CD14-positive monocyte (primary cell): ENCODE measurements around the gene PPBP. TPM values are rescaled to one million over a fixed set of nuclear protein-coding genes. Genes with fewer than 3 reads are reported as not detected.
A peak's percentile ranks its signal among the peaks of the same experiment; 100 is the strongest.

Experiments used
- DNase-seq, 3 donors: peaks; one replicate each; pipeline ENCODE4 v3.0.0-alpha.2; 2011 to 2022
- H2AFZ ChIP-seq: 2 replicates; pipeline ENCODE4 v1.6.0; 2012; ENCODE audit warnings: mild to moderate bottlenecking, low read depth, low read length, inconsistent platforms; ENCODE audit not compliant: insufficient read depth, poor library complexity, severe bottlenecking
- H3K27ac ChIP-seq, 2 donors: 1 replicate in 1 of 2; 2 replicates in 1 of 2; pipeline ENCODE4 v1.5.1; 2012 to 2013; ENCODE audit warnings: low read length in 2 of 2, control low read depth in 1 of 2, inconsistent platforms in 1 of 2, low read depth in 1 of 2, mild to moderate bottlenecking in 1 of 2
- H3K27me3 ChIP-seq, 2 donors: one replicate each; pipeline versions ENCODE4 v1.6.0 to v1.6.1; 2011 to 2013; ENCODE audit warnings: low read length in 2 of 2; ENCODE audit not compliant: control insufficient read depth in 2 of 2, insufficient read depth in 2 of 2
- H3K36me3 ChIP-seq, 2 donors: replicated peaks in 1 of 2; 1 replicate in 1 of 2; 2 replicates in 1 of 2; pipeline versions ENCODE4 v1.5.1 to v1.6.1; 2012 to 2013; ENCODE audit warnings: low read length in 2 of 2, control low read depth in 1 of 2, inconsistent platforms in 1 of 2, mild to moderate bottlenecking in 1 of 2; ENCODE audit not compliant: insufficient read depth in 2 of 2, control insufficient read depth in 1 of 2
- H3K4me1 ChIP-seq, 2 donors: 1 replicate in 1 of 2; 2 replicates in 1 of 2; pipeline versions ENCODE4 v1.5.1 to v1.6.1; 2012 to 2013; ENCODE audit warnings: low read length in 2 of 2, control low read depth in 1 of 2, inconsistent platforms in 1 of 2, mild to moderate bottlenecking in 1 of 2, moderate library complexity in 1 of 2; ENCODE audit not compliant: insufficient read depth in 2 of 2, control insufficient read depth in 1 of 2
- H3K4me2 ChIP-seq: replicated peaks from 2 replicates; pipeline ENCODE3; 2012; ENCODE audit warnings: low read length, moderate library complexity, mild to moderate bottlenecking; ENCODE audit not compliant: poor library complexity, severe bottlenecking; ENCODE audit errors: extremely low read depth
- H3K4me3 ChIP-seq, 3 experiments: fragments of 200-600 bp in 1 of 3; sonication (generic) in 1 of 3; replicated peaks in 1 of 3; 1 replicate in 2 of 3; 2 replicates in 1 of 3; pipeline ENCODE4 v1.5.1; 2011 to 2013; ENCODE audit warnings: low read length in 3 of 3, mild to moderate bottlenecking in 3 of 3, control low read depth in 2 of 3, low read depth in 2 of 3, inconsistent platforms in 1 of 3, moderate library complexity in 1 of 3
- H3K79me2 ChIP-seq: 2 replicates; pipeline ENCODE4 v1.6.0; 2012; ENCODE audit warnings: mild to moderate bottlenecking, control low read depth, inconsistent platforms, low read length, moderate library complexity; ENCODE audit not compliant: insufficient read depth
- H3K9ac ChIP-seq: 2 replicates; pipeline ENCODE4 v1.6.0; 2017; ENCODE audit warnings: low read length, mild to moderate bottlenecking; ENCODE audit not compliant: insufficient read depth, poor library complexity, severe bottlenecking
- H3K9me3 ChIP-seq, 2 donors: replicated peaks in 1 of 2; 1 replicate in 1 of 2; 2 replicates in 1 of 2; pipeline versions ENCODE4 v1.5.1 to v1.6.1; 2012 to 2013; ENCODE audit warnings: low read length in 2 of 2, control low read depth in 1 of 2; ENCODE audit not compliant: control insufficient read depth in 1 of 2, insufficient read depth in 1 of 2
- H4K20me1 ChIP-seq: 2 replicates; pipeline ENCODE4 v1.6.0; 2012; ENCODE audit warnings: mild to moderate bottlenecking, low read length, control low read depth, moderate library complexity; ENCODE audit not compliant: insufficient read depth
- H3K27ac Mint-ChIP-seq, 7 donors: one replicate each; pipeline ENCODE4 v1.8.0; 2020; ENCODE audit warnings: mild to moderate bottlenecking in 7 of 7, mixed read lengths in 7 of 7, moderate library complexity in 6 of 7, inconsistent platforms in 2 of 7
- H3K27me3 Mint-ChIP-seq, 3 donors: one replicate each; pipeline ENCODE4 v1.8.0; 2021 to 2022; ENCODE audit warnings: low read depth in 3 of 3, mild to moderate bottlenecking in 3 of 3, mixed read lengths in 3 of 3, moderate library complexity in 3 of 3, inconsistent platforms in 1 of 3
- H3K36me3 Mint-ChIP-seq, 2 donors: one replicate each; pipeline ENCODE4 v1.8.0; 2020; ENCODE audit warnings: mixed read lengths in 2 of 2, inconsistent platforms in 1 of 2, mild to moderate bottlenecking in 1 of 2
- H3K4me1 Mint-ChIP-seq: one replicate; pipeline ENCODE4 v1.8.0; 2020; ENCODE audit warnings: mild to moderate bottlenecking, mixed read lengths
- H3K4me3 Mint-ChIP-seq, 2 donors: one replicate each; pipeline ENCODE4 v1.8.0; 2020; ENCODE audit warnings: mild to moderate bottlenecking in 2 of 2, mixed read lengths in 2 of 2, moderate library complexity in 1 of 2
- H3K9me3 Mint-ChIP-seq, 7 donors: one replicate each; pipeline ENCODE4 v1.8.0; 2020 to 2022; ENCODE audit warnings: mixed read lengths in 7 of 7, mild to moderate bottlenecking in 6 of 7, moderate library complexity in 6 of 7, inconsistent platforms in 2 of 7
- CTCF ChIP-seq: fragments of 200-600 bp; IDR thresholded peaks from one replicate; pipeline ENCODE4 v1.8.0; 2022; ENCODE audit warnings: antibody characterized with exemption, mild to moderate bottlenecking
- WGBS: methylation state at CpG from one replicate; pipeline ENCODE4 v1.1.5; 2013; ENCODE audit warnings: missing lambda C conversion rate; ENCODE audit not compliant: insufficient coverage; 5-methylcytosine and 5-hydroxymethylcytosine counted together
- intact Hi-C, 2 donors: fragments of 100-400 bp; cut with micrococcal nuclease; formaldehyde crosslinking; loops; one replicate each; pipeline versions ENCODE4 v1.15.0 to v1.15.1; 2023
- polyA plus RNA-seq, 3 donors: library from polyadenylated mRNA; depleted of rRNA in 1 of 3; unstranded in 2 of 3; stranded (reverse) in 1 of 3; fragments of 300-500 nt in 2 of 3; fragments of >200 nt in 1 of 3; fragmentation: Illumina TruSeq in 2 of 3; gene quantifications; 1 replicate in 2 of 3; 2 replicates in 1 of 3; pipeline ENCODE4 v1.2.3, GENCODE V29; 2012 to 2021

PPBP gene
- polyA plus RNA-seq, 3 donors, result 0.65 to 63.1 (median 16.3) TPM

- no peak overlapping the region for H3K27ac ChIP-seq
- peaks cover 0 to 3% of the 10 kb centered on the region in 2 donors for H3K9me3 ChIP-seq
- H3K4me1 ChIP-seq, result peaks cover 6 to 10% of the 10 kb centered on the region in 2 donors
- H3K4me3 Mint-ChIP-seq, result peak overlapping the region in 1 of 2 donors; percentile 84
- DNase-seq, result no peak
- H2AFZ ChIP-seq, result no peak overlapping the region
- H3K36me3 Mint-ChIP-seq, result peaks cover 0 to 5% of the 10 kb centered on the region in 2 donors
- H3K4me2 ChIP-seq, result no peak overlapping the region
- H3K9ac ChIP-seq, result no peak overlapping the region
- H3K27me3 Mint-ChIP-seq, result peaks cover 33 to 48% (median 42%) of the 10 kb centered on the region in 3 donors
- H3K36me3 ChIP-seq, result no peaks in the 10 kb centered on the region
- no peaks in the 10 kb centered on the region for H3K79me2 ChIP-seq
- intact Hi-C loops, result no loop called here
- peaks cover 0 to 9% (median 5%) of the 10 kb centered on the region in 7 donors for H3K9me3 Mint-ChIP-seq
- H3K4me3 ChIP-seq, result no peak overlapping the region
- TF ChIP-seq CTCF, result no peak
- peaks cover 38 to 41% of the 10 kb centered on the region in 2 donors for H3K27me3 ChIP-seq
- 90% methylated on average over 2 of the region's 4 CpGs for WGBS
- H3K4me1 Mint-ChIP-seq, result peaks cover 5% of the 10 kb centered on the region
- H3K27ac Mint-ChIP-seq, result no peak overlapping the region
- H4K20me1 ChIP-seq, result no peaks in the 10 kb centered on the region
These were observed 42.9 kb downstream of the PPBP start for GRCh38 chr4:73945140-73945539.

- Histone ChIP-seq H4K20me1 (no peaks in the 10 kb centered on the region), H3K36me3 (no peaks in the 10 kb centered on the region), H3K4me3 (peak overlapping the region in 1 of 3 experiments; percentile 32), H3K9ac (no peak overlapping the region), H3K27ac (no peak overlapping the region), H2AFZ (peak overlapping the region; percentile 43), H3K9me3 (peaks cover 0 to 3% of the 10 kb centered on the region in 2 donors), H3K79me2 (no peaks in the 10 kb centered on the region), H3K4me2 (peak overlapping the region; percentile 62), H3K27me3 (peaks cover 38 to 41% of the 10 kb centered on the region in 2 donors), H3K4me1 (peaks cover 6 to 10% of the 10 kb centered on the region in 2 donors)
- H3K27me3 Mint-ChIP-seq, result peaks cover 33 to 50% (median 47%) of the 10 kb centered on the region in 3 donors
- peaks cover 0 to 5% of the 10 kb centered on the region in 2 donors for H3K36me3 Mint-ChIP-seq
- TF ChIP-seq CTCF, result no peak
- H3K27ac Mint-ChIP-seq, result no peak overlapping the region
- WGBS, result 5% methylated on average over 34 of the region's 49 CpGs
- H3K9me3 Mint-ChIP-seq, result peaks cover 0 to 9% (median 5%) of the 10 kb centered on the region in 7 donors
- DNase-seq, result no peak
- peak overlapping the region; percentile 51 to 84 for H3K4me3 Mint-ChIP-seq
- intact Hi-C loops, result no loop called here
- peaks cover 5% of the 10 kb centered on the region for H3K4me1 Mint-ChIP-seq
These were observed 43.7 kb downstream of the PPBP start for GRCh38 chr4:73944061-73944875.
